ENCODE measurements around the gene CDH7.

Gene CDH7

GRCh38 chr18:65852273-65852672, 101.5 kb downstream of the CDH7 start:
- no peak overlapping the region for H3K4me3 ChIP-seq (ENCODE audit: low read depth, low read length)
- no peak for DNase-seq (ENCODE audit: low read depth)
- TF ChIP-seq CTCF (IDR thresholded peaks at IDR 0.05; ENCODE audit: low read depth, low read length, missing control alignments): no peak
- in situ Hi-C loops (cut with HindIII; ENCODE audit: low sequenced_read_pairs): no loop called here

- H3K4me3 ChIP-seq (ENCODE audit: low read depth, low read length): no peak overlapping the region
- no peak for TF ChIP-seq CTCF (IDR thresholded peaks at IDR 0.05; ENCODE audit: low read depth, low read length, missing control alignments)
Measured at GRCh38 chr18:65859075-65859474, 108.3 kb downstream of the CDH7 start.

GRCh38 chr18:65869527-65869926, 118.7 kb downstream of the CDH7 start:
- no peak for TF ChIP-seq CTCF (IDR thresholded peaks at IDR 0.05; ENCODE audit: low read depth, low read length, missing control alignments)

More at GRCh38 chr18:65859075-65859474, 108.3 kb downstream of the CDH7 start:
- DNase-seq (ENCODE audit: low read depth): no peak
- in situ Hi-C loops (cut with HindIII; ENCODE audit: low sequenced_read_pairs): no loop called here

GRCh38 chr18:65876310-65876709, 125.5 kb downstream of the CDH7 start:
- in situ Hi-C loops (cut with HindIII; ENCODE audit: low sequenced_read_pairs): no loop called here
- H3K4me3 ChIP-seq (ENCODE audit: low read depth, low read length): no peak overlapping the region
- TF ChIP-seq CTCF (IDR thresholded peaks at IDR 0.05; ENCODE audit: low read depth, low read length, missing control alignments): no peak
- no peak for DNase-seq (ENCODE audit: low read depth)

More at GRCh38 chr18:65869527-65869926, 118.7 kb downstream of the CDH7 start:
- no peak for DNase-seq (ENCODE audit: low read depth)
- in situ Hi-C loops (cut with HindIII; ENCODE audit: low sequenced_read_pairs): no loop called here
- no peak overlapping the region for H3K4me3 ChIP-seq (ENCODE audit: low read depth, low read length)

- in situ Hi-C loops (cut with HindIII; ENCODE audit: low sequenced_read_pairs): no loop called here
- no peak overlapping the region for H3K4me3 ChIP-seq (ENCODE audit: low read depth, low read length)
- no peak for TF ChIP-seq CTCF (IDR thresholded peaks at IDR 0.05; ENCODE audit: low read depth, low read length, missing control alignments)
- no peak for DNase-seq (ENCODE audit: low read depth)
Measured at GRCh38 chr18:65897292-65897691, 146.5 kb downstream of the CDH7 start.

- no peak for DNase-seq (ENCODE audit: low read depth)
- in situ Hi-C loops (cut with HindIII; ENCODE audit: low sequenced_read_pairs): no loop called here
- H3K4me3 ChIP-seq (ENCODE audit: low read depth, low read length): no peak overlapping the region
- no peak for TF ChIP-seq CTCF (IDR thresholded peaks at IDR 0.05; ENCODE audit: low read depth, low read length, missing control alignments)
Measured at GRCh38 chr18:65901522-65901921, 150.7 kb downstream of the CDH7 start.

GRCh38 chr18:65906621-65907034, 155.8 kb downstream of the CDH7 start:
- DNase-seq (ENCODE audit: low read depth): no peak
- TF ChIP-seq CTCF (IDR thresholded peaks at IDR 0.05; ENCODE audit: low read depth, low read length, missing control alignments): no peak
- in situ Hi-C loops (cut with HindIII; ENCODE audit: low sequenced_read_pairs): no loop called here
- H3K4me3 ChIP-seq (ENCODE audit: low read depth, low read length): no peak overlapping the region
